Gastroesophageal sphincter (tissue), 4 donors: Measurements from ENCODE around the gene LRCOL1. TPM values are rescaled to one million over a fixed set of nuclear protein-coding genes. Genes with fewer than 3 reads are reported as not detected.

Experiments
- ATAC-seq: fragments of 150-250 bp; one replicate; pipeline ENCODE4 v1.9.1; 2016; ENCODE audit warnings: mild to moderate bottlenecking, moderate library complexity
- H3K27ac ChIP-seq, 4 donors: fragments of 200-600 bp; sonication (generic) in 3 of 4; 1 replicate in 3 of 4; 2 replicates in 1 of 4; pipeline ENCODE4 v1.5.1; 2016 to 2019
- H3K27me3 ChIP-seq: fragments of 200-600 bp; sonication (generic); one replicate; pipeline ENCODE4 v1.5.1; 2019
- H3K36me3 ChIP-seq, 2 donors: fragments of 200-600 bp; sonication (generic); one replicate each; pipeline ENCODE4 v1.5.1; 2019; ENCODE audit warnings: control low read depth in 1 of 2
- H3K4me1 ChIP-seq, 3 donors: fragments of 200-600 bp; sonication (generic); 1 replicate in 2 of 3; 2 replicates in 1 of 3; pipeline ENCODE4 v1.5.1; 2016 to 2019; ENCODE audit warnings: control low read depth in 2 of 3
- H3K4me3 ChIP-seq, 2 donors: fragments of 200-600 bp; sonication (generic); one replicate each; pipeline ENCODE4 v1.5.1; 2019; ENCODE audit warnings: mild to moderate bottlenecking in 1 of 2, moderate library complexity in 1 of 2
- H3K9me3 ChIP-seq, 3 donors: fragments of 200-600 bp; sonication (generic); one replicate each; pipeline ENCODE4 v1.5.1; 2017 to 2019; ENCODE audit warnings: control low read depth in 2 of 3
- EP300 ChIP-seq: sonication (generic); formaldehyde crosslinking; IDR thresholded peaks from one replicate; pipeline ENCODE4 v1.6.1; 2017; ENCODE audit warnings: antibody characterized with exemption, mild to moderate bottlenecking
- POLR2A ChIP-seq, 2 donors: fragments of 450-650 bp; IDR thresholded peaks; one replicate each; pipeline ENCODE4 v1.6.1; 2017; ENCODE audit warnings: antibody characterized with exemption in 2 of 2, mild to moderate bottlenecking in 2 of 2, moderate library complexity in 1 of 2
- POLR2AphosphoS5 ChIP-seq: sonication (generic); formaldehyde crosslinking; IDR thresholded peaks from one replicate; pipeline ENCODE4 v1.6.1; 2017; ENCODE audit warnings: antibody characterized with exemption
- WGBS, 2 donors: methylation state at CpG; one replicate each; pipeline ENCODE4 v1.1.5; 2018; ENCODE audit warnings: low coverage in 1 of 2; 5-methylcytosine and 5-hydroxymethylcytosine counted together
- total RNA-seq, 4 donors: library from RNA; depleted of rRNA; stranded (reverse); fragments of >200 nt; gene quantifications; one replicate each; pipeline ENCODE4 v1.1.0, GENCODE V29; 2016
- TF ChIP-seq, protein P1 (sequence below), 4 experiments: fragments of 200-600 bp in 2 of 4; fragments of 450-650 bp in 2 of 4; sonication (generic) in 1 of 4; IDR thresholded peaks; one replicate each; pipeline ENCODE4 v1.5.1; 2017 to 2019; ENCODE audit warnings: antibody characterized with exemption in 4 of 4, mild to moderate bottlenecking in 2 of 4, moderate library complexity in 2 of 4

Gene LRCOL1
- total RNA-seq, 4 donors from 2014 or later, result not detected

DNA sequence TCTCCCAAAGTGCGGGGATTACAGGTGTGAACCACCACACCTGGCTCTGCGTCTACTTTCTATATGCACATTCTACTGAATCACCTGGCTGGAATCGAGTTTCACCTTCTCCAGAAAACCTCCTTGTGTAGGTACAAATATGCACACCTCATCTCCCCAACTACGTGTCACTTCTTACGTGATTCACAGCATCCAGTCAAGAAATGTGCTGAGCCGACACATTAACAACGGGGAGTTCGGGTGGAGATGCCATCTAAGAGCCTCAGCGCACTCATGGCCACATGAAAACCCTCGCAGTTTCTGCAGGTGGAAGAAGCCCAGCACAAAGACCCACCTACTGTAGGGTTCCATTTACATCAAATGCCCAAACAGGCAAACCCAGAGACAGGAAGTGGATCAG is 37.5 kb upstream of the LRCOL1 start:
- H3K36me3 ChIP-seq, result peaks cover 0 to 85% of the 10 kb centered on the region in 2 donors
- WGBS, 2 donors, result 89 to 91% methylated on average over 9 of the region's 10 CpGs
- H3K4me1 ChIP-seq, result no peaks in the 10 kb centered on the region
- TF ChIP-seq POLR2AphosphoS5 (no peak), POLR2A (IDR thresholded peaks at IDR 0.05) (no peak), EP300 (no peak)
- TF ChIP-seq, protein P1, sequence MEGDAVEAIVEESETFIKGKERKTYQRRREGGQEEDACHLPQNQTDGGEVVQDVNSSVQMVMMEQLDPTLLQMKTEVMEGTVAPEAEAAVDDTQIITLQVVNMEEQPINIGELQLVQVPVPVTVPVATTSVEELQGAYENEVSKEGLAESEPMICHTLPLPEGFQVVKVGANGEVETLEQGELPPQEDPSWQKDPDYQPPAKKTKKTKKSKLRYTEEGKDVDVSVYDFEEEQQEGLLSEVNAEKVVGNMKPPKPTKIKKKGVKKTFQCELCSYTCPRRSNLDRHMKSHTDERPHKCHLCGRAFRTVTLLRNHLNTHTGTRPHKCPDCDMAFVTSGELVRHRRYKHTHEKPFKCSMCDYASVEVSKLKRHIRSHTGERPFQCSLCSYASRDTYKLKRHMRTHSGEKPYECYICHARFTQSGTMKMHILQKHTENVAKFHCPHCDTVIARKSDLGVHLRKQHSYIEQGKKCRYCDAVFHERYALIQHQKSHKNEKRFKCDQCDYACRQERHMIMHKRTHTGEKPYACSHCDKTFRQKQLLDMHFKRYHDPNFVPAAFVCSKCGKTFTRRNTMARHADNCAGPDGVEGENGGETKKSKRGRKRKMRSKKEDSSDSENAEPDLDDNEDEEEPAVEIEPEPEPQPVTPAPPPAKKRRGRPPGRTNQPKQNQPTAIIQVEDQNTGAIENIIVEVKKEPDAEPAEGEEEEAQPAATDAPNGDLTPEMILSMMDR (IDR thresholded peaks at IDR 0.05), result no peak
- no peak for ATAC-seq
- no peaks in the 10 kb centered on the region for H3K27me3 ChIP-seq
- H3K9me3 ChIP-seq, result no peaks in the 10 kb centered on the region
- H3K27ac ChIP-seq, result no peak overlapping the region
- H3K4me3 ChIP-seq, result no peak overlapping the region

GRCh38 chr12:132646850-132647249 is 36.5 kb upstream of the LRCOL1 start:
- H3K36me3 ChIP-seq, result peaks cover 0 to 86% of the 10 kb centered on the region in 2 donors
- ATAC-seq, result no peak
- TF ChIP-seq EP300, result no peak
- TF ChIP-seq POLR2A (IDR thresholded peaks at IDR 0.05), result no peak
- no peak for TF ChIP-seq POLR2AphosphoS5
- TF ChIP-seq, protein P1 (IDR thresholded peaks at IDR 0.05), result no peak
- H3K9me3 ChIP-seq, result no peaks in the 10 kb centered on the region
- WGBS, 2 donors, result 90 to 91% methylated on average over 6 to 7 of the region's 7 CpGs
- H3K4me3 ChIP-seq, result no peak overlapping the region
- H3K4me1 ChIP-seq, result no peaks in the 10 kb centered on the region
- H3K27me3 ChIP-seq, result no peaks in the 10 kb centered on the region
- no peak overlapping the region for H3K27ac ChIP-seq

DNA sequence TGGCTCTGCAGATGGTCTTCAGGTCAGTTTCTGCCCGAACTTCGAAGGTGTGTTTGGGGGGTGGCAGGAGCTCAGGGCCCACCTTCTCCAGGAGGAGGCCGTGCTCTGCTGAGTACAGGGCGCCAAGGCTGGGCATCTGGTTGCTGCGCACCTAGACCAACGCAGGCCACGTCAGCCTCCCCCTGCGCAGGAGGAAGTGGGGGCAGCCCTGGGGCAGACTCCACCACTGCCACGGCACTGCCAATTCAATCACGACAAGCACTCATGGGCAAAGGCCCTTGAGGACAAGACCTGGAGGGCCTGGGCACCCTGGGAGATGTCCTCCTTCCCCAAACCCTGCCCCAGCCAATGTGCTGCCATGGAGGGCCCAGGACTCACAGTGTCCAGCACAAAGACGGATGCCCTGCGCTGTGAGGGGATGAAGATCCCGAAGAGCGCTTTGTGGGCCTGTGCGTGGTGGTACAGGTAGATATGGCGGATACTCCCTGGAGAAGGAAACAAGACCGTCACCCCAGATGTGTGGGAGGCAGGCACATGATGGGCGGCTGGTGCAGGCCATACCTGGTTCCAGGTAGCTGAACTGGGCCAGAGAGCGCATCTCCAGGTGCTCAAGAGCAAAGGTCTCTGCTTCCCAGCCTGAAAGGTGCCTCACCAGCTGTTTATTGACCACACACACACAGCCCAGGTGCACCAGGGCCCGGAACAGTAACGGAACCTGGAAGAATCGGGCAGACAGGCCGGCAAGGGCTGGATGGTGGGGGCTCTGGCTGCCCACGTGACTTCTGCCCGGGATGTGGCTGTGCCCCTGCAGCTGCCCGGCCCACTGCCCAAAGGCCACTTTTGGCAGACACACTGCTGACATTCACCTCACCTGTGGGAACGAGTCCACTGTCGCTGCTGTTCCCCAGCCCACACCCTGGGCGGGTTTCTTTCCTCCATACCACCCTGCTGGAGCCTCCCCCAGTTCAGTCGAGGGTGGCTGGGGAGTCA is 32.8 kb upstream of the LRCOL1 start:
- 94 to 100% methylated on average over 1 to 9 of the region's 30 CpGs for WGBS, 2 donors
- no peak overlapping the region for H3K27ac ChIP-seq
- H3K4me3 ChIP-seq, result no peak overlapping the region
- no peaks in the 10 kb centered on the region for H3K27me3 ChIP-seq
- TF ChIP-seq POLR2AphosphoS5, result no peak
- TF ChIP-seq, protein P1 (IDR thresholded peaks at IDR 0.05), result no peak
- no peak for TF ChIP-seq EP300
- no peak for TF ChIP-seq POLR2A (IDR thresholded peaks at IDR 0.05)
- peaks cover 0 to 2% (median 0%) of the 10 kb centered on the region in 3 donors for H3K4me1 ChIP-seq
- H3K36me3 ChIP-seq, result peaks cover 0 to 88% of the 10 kb centered on the region in 2 donors
- no peak for ATAC-seq
- H3K9me3 ChIP-seq, result no peaks in the 10 kb centered on the region

DNA sequence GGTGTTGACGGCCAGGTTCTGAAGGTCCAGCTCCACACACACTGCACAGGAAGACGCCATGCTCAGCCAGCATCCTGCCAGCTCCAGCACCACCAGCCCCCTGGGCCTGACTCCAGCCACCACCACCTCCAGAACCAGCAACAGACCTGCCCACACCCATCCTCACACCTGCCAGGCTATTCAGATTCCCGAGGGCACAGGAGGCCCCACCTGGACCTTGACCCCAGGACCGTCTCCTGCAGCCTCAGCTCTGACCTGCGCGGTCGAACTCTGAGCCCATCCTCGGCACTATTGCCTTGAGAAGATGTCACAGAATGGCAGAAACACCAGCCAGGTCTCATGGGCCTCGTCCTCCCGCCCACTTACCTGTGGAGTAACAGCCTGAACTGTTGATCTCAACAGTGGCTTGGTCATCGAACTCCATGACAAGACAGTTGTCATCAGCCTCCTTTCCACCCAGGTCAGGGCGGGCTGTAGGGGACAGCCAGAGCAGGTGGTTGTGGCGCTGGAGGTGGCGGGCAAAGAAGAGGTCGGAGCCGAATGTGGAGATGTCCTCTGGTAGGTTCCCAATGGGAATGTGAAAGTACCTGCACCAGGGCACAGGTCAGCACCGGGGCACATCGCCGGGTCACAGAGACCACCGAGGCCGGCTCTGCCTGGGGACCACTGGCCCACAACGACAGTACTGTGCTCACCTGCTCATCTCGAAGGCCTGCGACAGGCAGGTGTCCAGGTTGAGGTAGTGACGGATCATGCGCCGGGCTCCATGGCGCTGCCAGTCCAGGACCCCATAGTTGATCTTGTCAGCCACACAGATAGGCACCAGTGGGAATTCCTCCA is 31.6 kb upstream of the LRCOL1 start:
- Histone ChIP-seq H3K9me3 (no peaks in the 10 kb centered on the region), H3K27ac (no peak overlapping the region), H3K4me1 (peaks cover 0 to 2% (median 0%) of the 10 kb centered on the region in 3 donors), H3K4me3 (no peak overlapping the region), H3K27me3 (no peaks in the 10 kb centered on the region), H3K36me3 (peaks cover 0 to 88% of the 10 kb centered on the region in 2 donors)
- whole genome bisulfite sequencing, 2 donors, result 97% methylated on average over 5 of the region's 28 CpGs; no CpG with 5 or more reads in 1 of the 2 donors
- ATAC-seq, result no peak
- TF ChIP-seq POLR2A (IDR thresholded peaks at IDR 0.05), result no peak
- TF ChIP-seq, protein P1 (IDR thresholded peaks at IDR 0.05), result no peak
- no peak for TF ChIP-seq EP300
- TF ChIP-seq POLR2AphosphoS5, result no peak
